IPS-18c (cell line): ENCODE measurements around the gene SKI.
A peak's percentile ranks its signal among the peaks of the same experiment; 100 is the strongest.
"Not testable (repeated sequence)": the region's sequence is repeated elsewhere in the genome, so short reads cannot be mapped to it uniquely, and the experiment has no call there.

ENCODE experiments used
- H3K4me3 ChIP-seq: 2 replicates; pipeline ENCODE4 v1.7.0; 2013; ENCODE audit warnings: low read depth, mild to moderate bottlenecking, low read length, moderate library complexity; ENCODE audit not compliant: insufficient read depth
- H3K9me3 ChIP-seq: one replicate; pipeline ENCODE4 v1.6.1; 2013; ENCODE audit warnings: mild to moderate bottlenecking, low read length, moderate library complexity; ENCODE audit not compliant: control insufficient read depth, insufficient read depth

The SKI gene

GRCh38 chr1:2233997-2234761, 6.1 kb downstream of the SKI start:
- H3K4me3 ChIP-seq = no peak overlapping the region
- no peaks in the 10 kb centered on the region for H3K9me3 ChIP-seq

- no peaks in the 10 kb centered on the region for H3K9me3 ChIP-seq
- no peak overlapping the region for H3K4me3 ChIP-seq
Measured at GRCh38 chr1:2234762-2235113, 6.6 kb downstream of the SKI start.

GRCh38 chr1:2235300-2235998, 7.3 kb downstream of the SKI start:
- H3K4me3 ChIP-seq = no peak overlapping the region

GRCh38 chr1:2236695-2237677, 8.9 kb downstream of the SKI start:
- H3K4me3 ChIP-seq = no peak overlapping the region
- no peaks in the 10 kb centered on the region for H3K9me3 ChIP-seq

More at GRCh38 chr1:2235300-2235998, 7.3 kb downstream of the SKI start:
- H3K9me3 ChIP-seq = no peaks in the 10 kb centered on the region

- H3K9me3 ChIP-seq = no peaks in the 10 kb centered on the region
- no peak overlapping the region for H3K4me3 ChIP-seq
Measured at GRCh38 chr1:2237773-2238172, 9.7 kb downstream of the SKI start.

GRCh38 chr1:2238361-2239012, 10.4 kb downstream of the SKI start:
- Histone ChIP-seq H3K9me3 (no peaks in the 10 kb centered on the region), H3K4me3 (no peak overlapping the region)

- Histone ChIP-seq H3K9me3 (no peaks in the 10 kb centered on the region), H3K4me3 (no peak overlapping the region)
Measured at GRCh38 chr1:2239013-2239370, 10.9 kb downstream of the SKI start.

GRCh38 chr1:2239384-2239985, 11.4 kb downstream of the SKI start:
- no peak overlapping the region for H3K4me3 ChIP-seq
- H3K9me3 ChIP-seq = no peaks in the 10 kb centered on the region

GRCh38 chr1:2240270-2241156, 12.4 kb downstream of the SKI start:
- no peak overlapping the region for H3K4me3 ChIP-seq

GRCh38 chr1:2241820-2242219, 13.7 kb downstream of the SKI start:
- Histone ChIP-seq H3K4me3 (no peak overlapping the region), H3K9me3 (no peaks in the 10 kb centered on the region)

More at GRCh38 chr1:2240270-2241156, 12.4 kb downstream of the SKI start:
- no peaks in the 10 kb centered on the region for H3K9me3 ChIP-seq

- Histone ChIP-seq H3K4me3 (no peak overlapping the region), H3K9me3 (no peaks in the 10 kb centered on the region)
Measured at GRCh38 chr1:2242814-2243725, 15.0 kb downstream of the SKI start.

- H3K4me3 ChIP-seq, H3K9me3 ChIP-seq: not testable (repeated sequence)
Measured at GRCh38 chr1:2247045-2247394, 18.9 kb downstream of the SKI start.

GRCh38 chr1:2247760-2248126, 19.6 kb downstream of the SKI start:
- Histone ChIP-seq H3K4me3 (peak overlapping the region; percentile 29; the same call in 1 of the 2 replicates), H3K9me3 (no peaks in the 10 kb centered on the region)

- H3K9me3 ChIP-seq = no peaks in the 10 kb centered on the region
- peak overlapping the region; percentile 29 for H3K4me3 ChIP-seq
Measured at GRCh38 chr1:2248127-2248826, 20.2 kb downstream of the SKI start.
